Eye (tissue), 1 donor: ENCODE results near the gene STX16.

Experiments used
- DNase-seq: peaks from one replicate; pipeline ENCODE4 v3.0.0-alpha.2; 2015

STX16 gene

DNA sequence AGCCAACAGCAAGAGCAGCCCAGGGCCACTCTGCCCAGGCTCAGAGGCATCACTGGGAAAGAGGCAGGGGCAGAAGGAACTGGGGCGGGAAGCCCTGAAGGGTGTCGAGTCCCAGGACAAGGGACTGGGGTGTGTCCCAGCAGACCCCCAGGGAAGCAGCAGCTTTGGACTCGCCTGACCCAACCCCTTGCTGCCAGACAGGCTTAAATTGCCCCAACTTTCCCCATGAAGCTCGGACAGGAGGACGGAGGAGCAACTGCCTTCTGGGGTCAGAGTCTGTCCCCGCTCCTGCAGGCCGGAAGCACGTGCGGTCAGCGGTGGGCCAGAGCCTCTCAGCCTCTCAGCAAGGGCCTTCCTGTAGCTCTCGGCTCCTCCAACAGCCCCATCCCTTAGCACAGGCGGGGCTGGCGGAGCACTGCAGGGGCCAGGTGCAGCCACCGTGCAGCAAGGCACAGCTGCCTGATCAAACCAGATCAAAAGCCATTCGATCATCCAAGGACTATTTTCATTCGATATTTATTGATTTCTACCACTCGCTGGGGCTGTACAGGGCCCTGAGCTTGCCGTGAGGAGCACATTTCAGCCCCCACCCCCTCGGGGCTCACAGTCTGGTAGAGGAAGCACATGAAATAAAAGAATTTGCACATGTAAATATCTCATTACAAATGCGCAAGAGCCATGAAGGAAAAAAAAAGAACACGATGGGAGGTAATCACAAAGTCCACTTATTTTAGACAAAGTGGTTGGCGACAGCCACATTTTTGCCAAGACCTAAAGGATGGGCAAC, 31.8 kb upstream of the STX16 start:
- peak; percentile 40 for DNase-seq

DNA sequence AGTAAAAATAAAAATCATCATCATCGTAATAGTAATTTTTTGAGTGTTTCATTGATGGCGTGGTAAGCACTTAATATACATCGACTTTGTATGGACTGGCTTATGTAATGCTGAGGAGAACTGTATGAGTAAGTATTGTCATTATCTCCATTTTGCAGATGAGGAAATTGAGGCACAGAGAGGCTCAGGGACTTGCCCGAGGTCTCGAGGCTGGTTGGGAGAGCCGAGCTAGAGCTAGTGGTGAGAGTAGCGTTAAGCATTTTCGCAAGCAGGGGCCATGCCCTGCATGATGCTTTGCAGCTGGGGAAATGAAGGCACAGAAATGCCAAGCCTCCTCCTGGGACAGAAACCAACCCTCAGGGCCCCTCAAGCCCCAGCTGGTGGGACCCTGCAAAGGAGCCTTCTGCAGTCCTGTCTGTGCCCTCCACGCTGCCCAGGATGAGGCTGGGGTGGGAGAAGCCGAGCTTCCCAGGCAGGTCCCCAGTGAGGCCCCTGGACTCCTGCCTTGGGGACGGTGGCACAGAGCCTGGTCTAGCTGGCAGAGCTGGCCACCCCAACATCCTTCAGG, 31.1 kb upstream of the STX16 start:
- DNase-seq = no peak

DNA sequence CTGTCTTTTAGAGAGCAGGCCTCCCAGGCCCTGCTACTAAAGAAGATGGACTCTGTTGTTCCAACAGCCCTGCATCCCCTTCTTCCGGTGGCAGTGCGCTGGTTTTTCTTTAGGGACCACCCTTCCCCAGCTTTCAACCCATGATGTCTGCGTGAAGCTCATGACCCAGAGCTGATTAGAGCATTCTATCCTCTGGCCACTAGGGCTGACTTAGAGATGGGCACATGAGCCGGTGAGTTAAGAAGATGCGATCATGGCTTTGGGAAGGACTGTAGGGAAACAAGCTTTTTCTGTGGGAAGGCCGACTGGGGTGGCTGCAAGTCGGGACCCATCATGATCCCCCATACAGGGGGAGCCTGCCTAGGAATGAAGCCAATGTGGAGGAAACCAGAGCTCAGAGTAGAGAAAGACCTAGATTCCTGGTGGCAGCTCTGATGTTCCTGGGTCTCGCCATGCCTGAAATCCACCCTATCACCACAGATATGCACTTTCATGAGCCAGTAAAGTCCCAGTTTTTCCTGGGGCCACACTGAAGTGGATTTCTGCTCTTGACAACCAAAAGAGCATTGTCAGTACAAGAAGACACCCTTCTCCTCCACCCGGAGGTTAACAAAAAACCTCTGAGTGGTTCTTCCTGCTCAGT, 29.1 kb upstream of the STX16 start:
- no peak for DNase-seq

DNA sequence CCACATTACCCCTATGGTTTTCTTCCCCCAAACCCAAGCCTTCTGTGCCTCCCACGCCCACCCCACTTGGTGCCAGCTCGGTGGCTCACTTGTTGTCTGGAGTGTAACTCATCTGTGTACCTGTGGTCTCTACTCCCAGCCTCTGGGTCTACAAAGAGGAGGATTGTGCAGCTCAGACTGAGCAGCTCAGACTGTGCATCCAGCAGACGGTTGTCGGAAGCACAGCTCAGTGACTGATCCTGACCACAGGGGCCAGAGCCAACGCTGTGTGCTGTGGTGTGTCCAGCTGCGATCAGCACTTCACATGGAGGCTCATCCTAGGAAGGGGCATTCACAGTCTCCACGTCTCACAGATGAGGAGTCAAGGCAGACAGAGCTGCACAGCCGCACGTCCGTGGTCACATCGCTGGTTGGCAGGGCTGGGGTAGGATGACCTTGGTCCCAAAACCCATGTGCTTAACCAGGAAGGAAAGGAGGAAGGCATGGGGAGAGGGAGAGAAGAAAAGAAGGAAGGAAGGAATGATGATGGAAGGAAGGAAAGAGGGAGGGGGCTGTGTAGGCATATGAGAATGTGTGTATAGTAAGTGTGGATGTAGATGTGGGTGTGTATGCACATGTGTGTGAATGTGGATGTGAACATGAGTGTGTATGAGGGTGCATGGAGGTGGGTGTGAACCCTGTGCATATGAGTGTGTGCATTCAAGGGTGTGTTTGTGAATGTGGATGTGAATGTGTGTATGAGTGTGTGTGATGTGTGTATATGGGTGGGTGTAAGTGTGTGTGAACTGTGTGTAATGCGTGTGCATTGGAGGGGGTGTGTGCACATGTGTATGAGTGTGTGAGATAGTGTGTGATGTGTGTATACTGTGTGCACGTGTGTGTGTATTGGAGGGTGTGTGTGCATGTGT, 28.2 kb upstream of the STX16 start:
- no peak for DNase-seq

DNA sequence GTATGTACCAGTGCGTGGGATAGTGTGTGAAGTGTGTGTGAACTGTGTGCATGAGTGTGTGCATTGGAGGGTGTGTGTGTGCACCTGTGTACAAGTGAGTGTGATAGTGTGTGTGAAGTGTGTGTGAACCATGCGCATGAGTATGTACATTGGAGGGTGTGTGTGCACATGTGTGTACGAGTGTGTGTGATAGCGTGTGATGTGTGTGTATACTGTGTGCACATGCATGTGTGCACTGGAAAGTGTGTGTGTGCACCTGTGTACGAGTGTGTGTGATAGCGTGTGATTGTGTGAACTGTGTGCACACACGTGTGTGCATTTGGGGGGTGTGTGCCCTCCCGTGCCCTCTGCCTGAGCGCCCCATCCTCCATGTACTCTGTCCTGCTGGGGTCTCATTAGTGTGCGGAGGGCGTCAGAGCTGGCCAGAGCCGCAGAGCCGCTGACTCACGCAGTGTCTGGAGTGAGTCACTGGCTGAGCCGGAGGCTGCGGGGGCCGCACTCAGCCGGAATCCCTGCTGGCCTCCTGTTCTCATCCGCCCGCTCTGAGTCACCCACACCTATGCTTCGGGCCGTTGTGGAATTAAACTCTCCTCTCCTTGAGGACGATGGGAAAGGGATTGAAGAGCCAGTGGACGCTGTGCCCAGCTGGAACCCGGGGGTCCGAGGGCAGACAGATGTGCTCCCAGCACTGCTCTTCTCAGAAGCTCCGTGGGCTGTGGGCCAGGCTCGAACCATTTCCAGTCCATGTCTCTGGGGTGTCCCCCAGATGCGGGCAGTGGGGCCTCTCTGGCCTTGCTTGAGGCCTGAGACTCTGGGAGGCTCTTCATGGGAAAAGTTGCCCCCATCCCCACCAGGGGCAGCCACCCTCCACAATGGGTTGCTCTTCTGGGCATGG, 27.3 kb upstream of the STX16 start:
- DNase-seq = peak; percentile 72

DNA sequence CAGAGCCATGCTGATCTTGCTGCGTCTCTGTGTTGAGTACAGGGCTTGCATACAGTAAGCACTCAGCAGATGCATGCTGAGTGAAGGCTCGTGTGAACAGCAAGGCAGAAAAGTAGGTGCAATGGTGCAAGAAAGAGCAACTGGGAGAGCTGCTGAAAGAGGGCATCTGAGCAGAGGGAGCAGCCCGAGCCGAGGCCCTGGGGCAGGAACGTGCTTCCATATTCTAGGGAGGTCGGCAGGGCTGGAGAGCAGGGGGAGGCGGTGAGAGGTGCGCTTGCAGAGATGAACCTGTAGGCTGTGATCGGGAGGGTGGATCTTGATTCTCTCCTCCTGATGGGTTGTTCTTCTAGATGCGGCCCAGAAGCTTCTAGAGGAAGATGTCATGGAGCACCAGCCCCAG, 26.4 kb upstream of the STX16 start:
- no peak for DNase-seq

DNA sequence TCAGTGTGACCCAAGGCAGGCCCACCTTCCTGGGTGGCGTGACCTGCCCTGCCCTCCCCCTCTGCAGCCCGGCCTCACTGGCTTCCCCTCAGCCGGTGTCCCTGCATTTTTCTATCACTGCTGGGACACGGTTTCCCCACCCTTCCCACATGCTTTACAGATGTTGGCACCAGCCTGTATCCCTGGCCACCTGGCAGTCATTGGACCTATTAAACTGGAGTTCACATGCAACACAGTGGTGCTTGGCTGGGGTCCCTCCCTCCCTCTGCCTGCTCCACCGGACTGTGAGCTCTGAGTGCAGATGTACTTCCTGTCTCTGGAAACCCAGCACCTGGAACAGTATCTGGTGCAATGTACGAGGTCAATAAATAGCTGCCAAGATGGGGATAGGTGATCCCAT, 25.5 kb upstream of the STX16 start:
- DNase-seq = no peak

DNA sequence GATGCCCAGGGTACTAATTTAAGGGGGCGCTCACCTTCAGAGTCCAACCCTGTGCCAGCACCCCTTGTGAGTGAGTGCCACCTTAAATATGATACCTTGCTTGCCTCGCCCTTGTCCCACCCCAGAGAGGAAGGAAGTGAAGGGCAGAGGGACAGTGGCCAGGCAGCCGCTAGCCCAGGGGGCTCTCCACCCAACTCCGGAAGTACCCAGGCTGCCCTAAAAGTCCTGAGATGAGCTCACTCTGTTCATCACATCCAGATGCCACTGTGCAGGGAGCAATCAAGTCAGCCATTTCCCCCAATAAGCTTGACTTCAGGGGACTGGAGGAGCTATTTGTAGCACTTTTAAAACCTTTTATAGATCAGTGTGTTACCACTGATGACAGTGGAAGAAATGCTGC, 25.0 kb upstream of the STX16 start:
- DNase-seq = no peak

DNA sequence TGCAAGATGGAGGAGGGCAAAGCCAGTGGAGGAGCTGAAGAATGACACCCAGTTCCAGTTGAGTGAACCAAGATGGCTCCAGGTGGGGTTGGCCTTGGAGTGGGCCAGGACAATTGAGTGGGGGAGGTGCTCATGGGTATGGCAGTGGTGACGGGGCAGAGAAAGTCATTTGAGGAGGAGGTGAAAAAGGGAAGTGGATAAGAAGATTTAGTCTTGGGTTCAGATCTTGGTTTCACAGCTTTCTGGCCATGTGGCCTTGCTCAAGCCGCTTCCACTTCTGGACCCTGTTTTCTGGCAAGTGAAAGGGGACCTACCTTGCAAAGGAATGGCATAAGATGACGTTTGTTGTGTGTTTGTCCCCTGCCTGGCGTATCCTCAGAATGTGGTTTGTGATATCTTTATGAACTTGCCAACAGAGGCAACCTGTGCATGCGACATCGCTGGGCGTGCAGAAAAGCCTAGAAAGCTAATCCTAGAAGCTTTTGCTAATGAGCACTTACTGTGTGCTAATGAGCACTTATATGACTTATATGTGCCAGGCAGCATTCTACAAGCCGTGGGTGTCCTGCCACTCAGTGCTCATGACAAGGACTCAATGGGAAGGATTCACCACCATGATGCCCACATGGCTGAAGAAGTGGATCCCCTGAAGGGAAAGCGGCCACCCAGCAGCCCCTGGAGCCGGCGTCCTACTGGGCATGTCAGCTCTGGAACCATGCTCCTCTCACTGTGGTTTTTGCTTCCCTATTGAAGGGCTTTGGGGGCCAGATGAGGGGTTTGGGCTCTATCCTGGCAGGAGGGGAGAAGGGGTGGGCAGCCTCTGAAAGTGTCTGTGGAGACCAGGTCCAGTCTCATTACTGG, 23.6 kb upstream of the STX16 start:
- DNase-seq = no peak

DNA sequence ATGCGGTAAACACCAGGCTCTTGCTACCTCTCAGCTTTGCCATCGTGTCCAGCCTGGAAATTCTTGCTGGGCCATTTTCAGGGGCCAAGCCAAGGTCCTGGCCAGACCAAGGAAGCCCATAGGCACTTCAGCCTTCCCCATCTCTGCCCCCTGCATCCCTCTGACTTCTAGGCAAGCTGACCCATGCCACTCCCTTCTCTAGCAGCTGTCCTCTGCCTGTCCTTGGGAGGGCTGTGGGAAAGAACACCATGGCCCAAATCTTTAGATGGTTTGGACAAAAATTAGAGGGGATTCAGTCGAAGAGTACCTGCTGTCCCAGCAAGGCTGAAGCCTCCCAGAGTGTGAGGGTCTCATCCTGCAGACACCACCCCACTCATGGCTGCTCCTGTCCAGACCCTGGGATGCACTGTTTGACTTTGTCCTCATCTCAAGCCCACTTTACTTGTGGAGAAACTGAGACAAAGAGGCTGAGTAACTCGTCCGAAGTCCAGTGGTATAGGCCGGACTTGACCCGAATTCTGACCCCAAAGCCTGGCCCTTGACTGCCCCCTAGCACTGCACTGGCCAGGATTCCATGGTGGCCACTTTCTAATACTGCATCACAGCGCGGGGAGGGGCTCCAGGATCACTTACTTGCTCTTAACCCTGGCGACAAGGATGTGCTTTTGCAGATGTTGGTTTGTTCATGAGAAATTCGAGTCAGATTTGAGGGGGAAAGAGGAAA, 22.4 kb upstream of the STX16 start:
- no peak for DNase-seq

DNA sequence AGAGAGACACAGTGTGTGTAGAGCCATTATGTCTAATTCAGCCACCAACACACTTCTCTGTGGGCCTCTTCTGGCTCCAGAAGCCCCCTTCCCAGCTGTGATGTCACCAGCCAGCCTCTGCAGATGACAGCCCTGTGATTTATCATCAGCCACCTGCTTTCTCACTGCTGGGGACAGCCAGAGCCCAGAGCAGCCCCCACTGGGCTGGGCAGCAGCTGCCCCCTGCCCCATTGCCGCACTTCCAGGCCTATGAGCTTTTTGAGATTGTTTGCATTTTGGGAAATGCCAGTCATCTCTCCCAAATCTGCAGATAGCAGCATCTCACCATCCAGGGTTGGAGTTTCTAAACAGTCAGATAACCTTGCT, 21.9 kb upstream of the STX16 start:
- DNase-seq = no peak

DNA sequence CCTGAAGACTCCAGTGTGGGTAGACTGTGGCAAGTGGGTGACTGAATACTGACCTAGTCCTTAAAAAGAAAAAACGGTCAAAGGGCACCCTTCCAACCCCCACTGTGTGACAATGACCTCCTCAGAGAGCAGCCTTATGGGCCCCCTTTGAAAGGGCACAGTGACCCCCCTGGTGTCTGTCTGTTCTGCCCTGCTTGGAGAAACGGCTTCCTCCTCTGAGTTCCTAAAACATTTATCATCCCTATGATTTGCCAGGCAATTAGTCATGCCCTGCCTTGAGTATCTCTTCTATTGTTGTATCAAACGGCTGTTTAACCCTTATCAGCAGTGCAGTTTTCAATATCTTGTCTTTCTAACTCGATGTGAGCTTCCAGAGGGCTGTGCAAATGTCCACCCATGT, 21.0 kb upstream of the STX16 start:
- no peak for DNase-seq

DNA sequence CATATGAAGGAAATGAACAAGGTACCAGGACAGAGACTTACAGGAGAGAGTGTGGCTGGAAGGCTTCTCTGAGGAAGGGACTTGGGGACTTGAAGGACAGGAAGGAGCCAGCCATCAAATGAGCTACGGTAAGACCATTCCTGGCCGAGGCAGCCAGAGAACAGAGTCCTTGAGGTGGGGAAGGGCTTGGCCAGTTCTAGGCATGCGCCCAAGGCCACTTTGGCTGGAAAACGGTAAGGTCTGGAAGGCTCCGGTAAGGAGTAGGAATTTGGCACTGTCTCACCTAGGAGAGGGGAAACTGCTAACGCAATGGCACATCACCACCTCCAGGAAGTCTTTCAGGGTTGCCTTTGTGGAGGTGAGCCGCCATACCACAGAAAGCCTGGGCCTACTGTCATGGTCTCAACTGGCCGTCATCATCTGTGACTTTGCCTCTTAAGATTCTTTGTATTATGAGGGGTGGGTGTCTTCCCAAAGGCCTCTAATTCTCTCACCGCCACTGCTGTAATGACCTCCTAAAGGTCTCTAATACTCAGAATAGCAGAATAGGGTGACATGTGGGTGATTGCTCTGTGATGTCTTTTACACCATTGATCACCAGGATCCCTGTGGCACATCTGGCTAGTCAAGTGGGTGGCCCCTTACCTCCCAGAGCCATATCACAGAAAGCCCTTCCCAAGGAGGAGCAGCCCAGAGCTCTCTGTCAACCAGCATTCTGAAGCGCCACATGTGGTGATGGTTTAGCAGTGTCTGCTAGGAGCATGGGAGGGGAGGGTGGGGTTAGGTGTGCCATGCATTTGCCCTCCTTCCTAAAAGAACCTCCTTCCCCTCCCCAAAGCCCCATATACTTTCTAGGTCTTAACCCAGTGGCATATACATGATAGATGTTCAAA, 17.7 kb upstream of the STX16 start:
- no peak for DNase-seq

DNA sequence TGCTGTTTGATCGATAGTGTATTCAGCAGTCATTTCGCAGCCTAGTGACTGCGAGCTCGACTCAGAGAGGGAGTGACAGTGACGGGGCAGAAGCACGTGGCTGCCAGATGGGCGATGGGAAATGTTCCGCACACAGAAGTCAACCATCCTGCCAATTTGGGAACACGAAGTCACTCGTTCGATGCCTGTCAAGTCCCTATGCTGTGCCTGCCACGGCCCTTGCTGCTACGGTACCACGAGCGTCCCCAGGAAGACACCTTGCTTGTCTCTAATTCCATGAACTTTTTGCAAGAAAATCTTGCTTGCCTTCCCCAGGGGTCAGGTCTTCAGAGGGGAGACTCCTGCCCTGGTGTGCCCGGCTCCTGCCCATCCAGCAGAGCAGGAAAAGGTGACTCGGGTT, 17.0 kb upstream of the STX16 start:
- DNase-seq = no peak

DNA sequence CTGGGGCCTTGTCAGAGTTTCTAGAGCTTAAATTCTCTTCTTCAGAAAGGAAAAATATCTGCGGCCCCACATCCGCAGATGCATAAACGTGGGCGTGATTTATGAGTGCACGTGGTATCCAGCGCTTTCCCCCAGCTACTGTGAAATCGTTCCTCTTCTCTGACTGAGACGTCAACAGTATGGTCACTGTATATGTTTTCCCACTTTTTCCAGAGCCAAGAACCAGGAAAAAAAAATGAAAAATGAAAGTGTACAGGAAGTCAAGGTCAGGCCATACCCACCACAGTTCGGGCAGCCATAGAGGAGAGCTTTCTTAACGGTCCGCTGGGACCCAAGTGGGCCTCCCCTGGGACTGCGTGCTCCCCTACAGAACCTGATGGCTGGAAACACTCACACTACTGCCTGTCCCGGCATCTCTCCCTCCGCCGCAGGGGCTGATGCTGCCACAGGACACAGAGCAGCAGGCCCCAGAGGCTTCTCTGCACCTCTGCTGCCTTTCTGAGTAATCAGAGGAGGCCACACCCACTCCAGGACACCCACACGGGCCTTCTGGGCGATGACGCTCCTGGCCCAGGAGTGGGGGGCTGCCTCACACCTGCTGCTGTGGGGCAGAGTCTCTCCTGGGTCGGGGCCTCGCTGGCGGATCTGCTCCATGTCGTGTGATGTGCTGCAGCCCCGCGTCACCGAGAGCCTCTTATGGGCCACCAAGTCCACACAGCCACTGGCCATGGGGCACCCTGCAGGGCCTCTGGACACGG, 16.4 kb upstream of the STX16 start:
- DNase-seq = no peak

DNA sequence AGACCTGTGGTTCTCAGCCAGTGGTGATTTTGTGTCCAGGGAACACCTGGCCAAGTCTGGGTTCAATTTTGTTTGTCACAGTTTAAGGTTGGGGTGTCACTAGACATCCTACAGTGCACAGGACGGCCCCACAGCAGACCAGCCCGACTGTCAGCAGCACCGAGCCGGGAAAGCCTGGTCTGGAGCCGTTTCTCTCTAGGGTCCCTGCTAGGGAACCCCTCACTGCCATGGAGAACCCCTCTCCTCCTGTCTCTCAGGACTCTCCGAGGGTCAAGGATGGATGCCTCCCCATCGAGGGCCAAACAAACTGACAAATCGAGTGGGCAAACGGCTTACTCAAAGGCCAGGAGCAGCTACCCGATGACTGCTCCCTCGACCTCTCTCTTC, 15.8 kb upstream of the STX16 start:
- no peak for DNase-seq

DNA sequence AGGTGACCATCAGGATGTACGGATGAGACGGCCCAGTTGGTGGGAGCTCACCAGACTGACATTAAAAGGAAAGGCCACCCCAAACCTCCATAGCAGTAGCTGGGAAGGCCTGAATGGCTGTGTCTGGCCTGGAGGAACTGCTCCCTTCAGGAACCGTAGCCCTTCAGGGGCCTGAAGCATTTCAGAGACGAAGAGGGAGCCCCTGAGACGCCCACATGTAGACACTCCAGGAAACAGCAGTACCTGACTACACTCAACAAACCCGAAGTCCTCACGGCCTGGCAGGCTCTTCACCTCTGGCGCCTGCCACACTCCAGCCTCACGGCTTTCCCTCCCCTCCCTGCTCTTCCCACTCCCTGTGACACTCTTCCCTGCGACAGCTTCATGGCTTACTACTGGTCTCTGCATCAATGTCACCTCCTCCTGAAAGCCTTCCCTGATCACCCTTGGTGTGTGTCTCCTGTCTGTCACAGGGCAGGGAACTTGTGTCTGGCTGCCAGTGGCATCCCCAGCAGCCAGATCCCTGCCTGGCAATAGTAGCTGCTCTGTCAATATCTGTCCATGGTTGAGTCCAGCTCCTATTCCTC, 14.6 kb upstream of the STX16 start:
- DNase-seq = no peak

DNA sequence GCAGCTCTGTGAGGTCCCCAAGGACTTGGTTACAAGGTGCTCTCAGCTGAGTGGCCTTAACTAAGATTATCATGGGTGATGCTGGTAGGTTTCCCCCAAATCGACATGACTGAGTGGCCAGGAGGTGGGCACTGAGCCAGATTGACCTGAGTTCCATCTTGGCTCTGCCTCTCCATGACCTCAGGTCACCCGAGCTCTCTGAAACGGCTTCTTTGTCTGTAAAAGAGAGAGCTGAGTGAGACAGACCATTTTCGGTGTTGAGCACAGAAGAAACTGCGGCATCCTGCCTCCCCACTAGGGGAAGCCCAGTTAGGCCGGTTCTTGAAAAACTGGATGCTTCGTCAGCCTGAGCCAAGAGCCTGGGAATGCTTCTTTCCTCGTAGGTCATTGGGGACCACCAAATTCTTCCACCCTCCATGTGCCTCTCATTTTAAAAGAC, 14.1 kb upstream of the STX16 start:
- no peak for DNase-seq
